Measurements from ENCODE around the gene PROC. TPM values are rescaled to one million over a fixed set of nuclear protein-coding genes. Genes with fewer than 3 reads are reported as not detected.

The PROC gene
- total and polyA plus RNA-seq, 2 of the 8 experiments (the other 6 are each of a cell fraction or from before 2014, with no cell fraction given), result 1.5 to 1.6 TPM

GRCh38 chr2:127421871-127422558 lies 3.8 kb downstream of the PROC start (continued):
- TF ChIP-seq KDM1A (IDR thresholded peaks at IDR 0.05; ENCODE audit: borderline replicate concordance, low read length), result no peak
- TF ChIP-seq SP4 (IDR thresholded peaks at IDR 0.05; ENCODE audit: low read length), result no peak
- TF ChIP-seq NANOG (IDR thresholded peaks at IDR 0.05; ENCODE audit: insufficient read depth, low read depth, low read length, poor library complexity, severe bottlenecking), result no peak
- TF ChIP-seq PHF8 (conservative IDR thresholded peaks at IDR 0.05; ENCODE audit: low read depth, low read length), result no peak
